HUES48 (cell line): Measurements from ENCODE around the gene RANGAP1.

ENCODE experiments used
- H3K27ac ChIP-seq: one replicate; pipeline ENCODE4 v1.7.0; 2013; ENCODE audit warnings: low read depth, low read length, inconsistent platforms
- H3K27me3 ChIP-seq: 2 replicates; pipeline ENCODE4 v1.6.1; 2013; ENCODE audit warnings: mild to moderate bottlenecking, low read length; ENCODE audit not compliant: control insufficient read depth, insufficient read depth
- H3K36me3 ChIP-seq: 2 replicates; pipeline ENCODE4 v1.6.1; 2013; ENCODE audit warnings: low read length; ENCODE audit not compliant: control insufficient read depth, insufficient read depth
- H3K4me1 ChIP-seq: 2 replicates; pipeline ENCODE4 v1.6.1; 2013; ENCODE audit warnings: mild to moderate bottlenecking, low read length; ENCODE audit not compliant: control insufficient read depth, insufficient read depth
- H3K4me3 ChIP-seq: 2 replicates; pipeline ENCODE4 v1.5.1; 2013; ENCODE audit warnings: mild to moderate bottlenecking, low read depth, low read length
- H3K9ac ChIP-seq: 2 replicates; pipeline ENCODE4 v1.6.1; 2013; ENCODE audit warnings: mild to moderate bottlenecking, low read depth, low read length, moderate library complexity
- H3K9me3 ChIP-seq: 2 replicates; pipeline ENCODE4 v1.6.1; 2013; ENCODE audit warnings: low read length; ENCODE audit not compliant: control insufficient read depth, insufficient read depth

Gene RANGAP1

GRCh38 chr22:41285820-41286638, at the start of gene RANGAP1:
TSS of gene RANGAP1 (minus strand) at chr22:41286187. CDS start at chr22:41281044, 5,143 bp downstream.
- peak within 1 kb of the TSS; percentile 92 for H3K4me3 ChIP-seq
- H3K9me3 ChIP-seq, result no peaks in the 10 kb centered on the region
- H3K27me3 ChIP-seq, result no peaks in the 10 kb centered on the region
- peaks cover 33% of the 10 kb centered on the region for H3K4me1 ChIP-seq
- H3K27ac ChIP-seq, result peak within 1 kb of the TSS; percentile 93
- H3K9ac ChIP-seq, result peak within 1 kb of the TSS; percentile 79
- H3K36me3 ChIP-seq, result peaks cover 35% of the 10 kb centered on the region

- no peak overlapping the region for H3K27ac ChIP-seq
- no peaks in the 10 kb centered on the region for H3K27me3 ChIP-seq
- no peak overlapping the region for H3K4me3 ChIP-seq
- no peaks in the 10 kb centered on the region for H3K4me1 ChIP-seq
- no peaks in the 10 kb centered on the region for H3K9me3 ChIP-seq
- no peak overlapping the region for H3K9ac ChIP-seq
- peaks cover 57% of the 10 kb centered on the region for H3K36me3 ChIP-seq
Observed at GRCh38 chr22:41334951-41335635, 49.1 kb upstream of the RANGAP1 start.

DNA sequence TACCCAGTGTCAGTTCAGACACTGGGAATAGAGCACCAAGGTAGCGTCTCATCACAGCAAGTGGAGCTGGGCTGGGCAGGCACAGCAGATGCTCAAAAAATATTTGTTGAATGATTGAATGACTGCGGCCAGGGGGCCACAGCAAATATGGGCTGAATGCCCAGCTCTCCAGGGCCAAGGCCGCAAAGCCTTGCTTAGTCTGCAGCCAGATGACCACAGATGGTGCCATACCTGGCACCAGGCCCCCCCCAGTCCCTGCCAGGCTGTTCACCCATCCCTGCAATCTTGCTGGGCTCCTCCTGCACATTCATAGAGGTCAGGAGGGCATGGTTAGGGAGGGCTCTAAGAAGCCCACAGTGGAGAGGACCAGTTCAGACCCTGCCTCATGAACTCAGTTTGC, 48.2 kb upstream of the RANGAP1 start:
- peaks cover 57% of the 10 kb centered on the region for H3K36me3 ChIP-seq

DNA sequence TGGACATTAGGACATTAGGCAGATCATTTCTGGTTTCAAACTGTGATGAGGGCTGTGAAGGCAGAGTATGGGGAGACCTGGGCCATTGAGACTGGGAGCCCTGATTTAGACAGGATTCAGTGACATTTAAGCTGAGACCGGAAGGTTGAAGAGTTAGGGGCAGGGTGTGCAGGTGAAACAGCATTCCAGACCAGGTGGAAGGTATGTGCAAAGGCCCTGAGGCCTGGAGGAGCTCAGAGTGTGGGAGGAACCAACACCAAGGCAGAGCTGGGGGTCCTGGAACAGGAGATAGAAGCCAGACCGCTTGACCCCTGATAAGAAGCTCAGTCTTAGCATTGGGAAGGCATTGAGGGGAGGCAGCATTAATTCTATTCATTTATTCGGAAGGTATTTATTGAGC, 47.8 kb upstream of the RANGAP1 start:
- Histone ChIP-seq H3K27ac (no peak overlapping the region), H3K36me3 (peaks cover 54% of the 10 kb centered on the region), H3K4me1 (no peaks in the 10 kb centered on the region), H3K9ac (no peak overlapping the region), H3K4me3 (no peak overlapping the region), H3K27me3 (no peaks in the 10 kb centered on the region), H3K9me3 (no peaks in the 10 kb centered on the region)

More for the DNA sequence above, 48.2 kb upstream of the RANGAP1 start:
- Histone ChIP-seq H3K9me3 (no peaks in the 10 kb centered on the region), H3K9ac (no peak overlapping the region), H3K27ac (no peak overlapping the region), H3K4me1 (no peaks in the 10 kb centered on the region), H3K27me3 (no peaks in the 10 kb centered on the region), H3K4me3 (no peak overlapping the region)

GRCh38 chr22:41332217-41332939, 46.4 kb upstream of the RANGAP1 start:
- Histone ChIP-seq H3K4me1 (no peaks in the 10 kb centered on the region), H3K9ac (no peak overlapping the region), H3K27ac (no peak overlapping the region), H3K27me3 (no peaks in the 10 kb centered on the region), H3K36me3 (peaks cover 66% of the 10 kb centered on the region), H3K4me3 (no peak overlapping the region), H3K9me3 (no peaks in the 10 kb centered on the region)

DNA sequence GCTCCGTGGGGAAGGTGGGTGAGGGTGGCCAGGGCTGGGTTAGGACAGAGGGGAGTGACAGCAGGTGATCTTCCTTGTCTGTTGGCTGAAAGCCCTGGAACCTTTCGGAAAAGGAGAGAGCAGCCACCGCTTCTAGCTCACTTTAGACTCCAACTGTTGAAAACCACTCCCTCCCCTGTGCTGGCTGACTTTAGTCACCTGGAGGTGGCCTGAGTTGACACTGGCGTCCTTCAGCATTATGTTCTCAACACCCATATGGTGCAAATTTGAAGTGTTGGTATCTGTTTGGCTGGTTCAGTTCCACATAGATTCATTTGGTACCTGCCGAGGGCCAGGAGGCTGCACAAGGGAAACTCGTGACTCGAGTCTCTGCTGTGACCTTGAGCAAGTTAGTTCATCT, 44.2 kb upstream of the RANGAP1 start:
- H3K9ac ChIP-seq, result no peak overlapping the region
- no peak overlapping the region for H3K27ac ChIP-seq
- no peaks in the 10 kb centered on the region for H3K27me3 ChIP-seq
- peaks cover 77% of the 10 kb centered on the region for H3K36me3 ChIP-seq
- no peaks in the 10 kb centered on the region for H3K9me3 ChIP-seq
- H3K4me3 ChIP-seq, result no peak overlapping the region
- H3K4me1 ChIP-seq, result no peaks in the 10 kb centered on the region

DNA sequence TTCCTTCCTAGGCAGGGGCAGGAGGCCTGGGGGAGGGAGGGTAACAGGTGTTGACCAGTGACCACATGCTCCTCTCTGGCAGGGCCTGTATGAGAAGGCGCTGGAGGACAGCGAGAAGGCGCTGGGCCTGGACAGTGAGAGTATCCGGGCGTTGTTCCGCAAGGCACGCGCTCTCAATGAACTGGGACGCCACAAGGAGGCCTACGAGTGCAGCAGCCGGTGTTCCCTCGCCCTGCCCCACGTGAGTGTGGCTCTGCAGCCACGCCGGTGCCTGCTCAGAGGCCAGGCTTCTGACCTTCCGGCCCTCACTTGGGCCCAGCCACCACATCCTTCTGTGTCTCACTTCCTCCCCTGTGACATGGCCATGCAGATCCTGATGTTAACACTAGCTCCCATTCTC, 41.1 kb upstream of the RANGAP1 start:
- H3K27me3 ChIP-seq, result no peaks in the 10 kb centered on the region
- no peak overlapping the region for H3K9ac ChIP-seq
- peaks cover 73% of the 10 kb centered on the region for H3K36me3 ChIP-seq
- H3K4me1 ChIP-seq, result no peaks in the 10 kb centered on the region
- no peaks in the 10 kb centered on the region for H3K9me3 ChIP-seq
- no peak overlapping the region for H3K4me3 ChIP-seq
- no peak overlapping the region for H3K27ac ChIP-seq

GRCh38 chr22:41324821-41325528, 39.0 kb upstream of the RANGAP1 start:
- H3K4me3 ChIP-seq, result no peak overlapping the region
- peaks cover 70% of the 10 kb centered on the region for H3K36me3 ChIP-seq
- H3K9ac ChIP-seq, result no peak overlapping the region
- no peaks in the 10 kb centered on the region for H3K9me3 ChIP-seq
- H3K27me3 ChIP-seq, result no peaks in the 10 kb centered on the region
- no peak overlapping the region for H3K27ac ChIP-seq
- H3K4me1 ChIP-seq, result no peaks in the 10 kb centered on the region

DNA sequence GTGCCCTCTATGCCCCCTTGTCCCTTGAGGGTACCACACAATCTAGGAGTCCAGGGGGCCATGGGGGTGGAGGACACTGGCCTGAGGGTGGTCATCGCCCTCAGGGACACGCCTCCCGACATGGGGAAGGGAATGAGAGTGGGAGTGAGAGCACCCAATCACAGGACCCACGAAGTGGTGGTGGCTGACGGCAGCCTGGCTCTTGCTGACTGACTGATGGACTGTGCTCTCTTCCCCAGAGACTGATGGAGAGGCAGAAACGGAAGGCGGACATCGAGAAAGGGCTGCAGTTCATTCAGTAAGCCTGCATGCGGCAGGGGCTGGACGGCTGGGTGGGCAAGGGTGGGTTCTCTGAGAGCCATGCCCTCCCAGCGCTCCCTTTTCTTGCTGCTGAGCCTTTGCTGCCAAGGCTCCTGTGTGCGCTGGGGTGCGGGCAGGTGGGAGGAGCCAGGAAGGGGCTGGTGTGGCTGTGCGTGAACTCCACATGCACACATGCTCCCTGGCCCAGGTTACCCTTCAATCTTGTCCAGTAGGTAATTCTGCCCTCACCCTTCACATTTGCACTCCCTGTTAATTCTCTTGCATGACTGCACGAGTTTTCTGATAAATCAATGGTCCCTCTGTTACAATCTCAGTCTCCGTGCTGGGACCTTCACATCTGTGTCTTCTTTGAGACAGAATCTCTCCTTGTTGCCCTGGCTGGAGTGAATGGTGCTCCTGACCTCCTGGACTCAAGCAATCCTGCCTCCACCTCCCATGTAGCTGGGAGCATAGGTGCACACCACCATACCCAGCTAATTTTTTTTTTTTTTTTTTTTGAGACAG, 34.6 kb upstream of the RANGAP1 start:
- H3K9ac ChIP-seq, result no peak overlapping the region
- H3K27ac ChIP-seq, result no peak overlapping the region
- no peaks in the 10 kb centered on the region for H3K27me3 ChIP-seq
- H3K4me1 ChIP-seq, result no peaks in the 10 kb centered on the region
- H3K4me3 ChIP-seq, result no peak overlapping the region
- H3K9me3 ChIP-seq, result no peaks in the 10 kb centered on the region
- H3K36me3 ChIP-seq, result peaks cover 36% of the 10 kb centered on the region

DNA sequence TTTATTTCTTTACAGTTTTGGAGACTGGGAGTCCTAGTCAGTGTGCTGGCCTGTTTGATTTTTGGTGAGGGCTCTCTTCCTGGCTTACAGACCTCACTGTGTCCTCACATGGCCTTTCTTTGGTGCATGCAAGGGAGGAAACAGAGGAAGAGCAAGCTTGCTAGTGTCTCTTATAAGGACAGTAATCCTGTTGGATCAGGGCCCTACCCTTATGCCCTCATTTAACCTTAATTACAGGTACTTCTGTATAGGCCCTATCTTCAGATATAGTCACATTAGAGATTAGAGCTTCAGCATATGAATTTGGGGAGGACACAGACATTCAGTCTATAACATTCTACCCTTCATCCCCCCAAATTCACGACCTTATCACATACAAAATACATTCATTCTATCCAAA, 29.6 kb upstream of the RANGAP1 start:
- Histone ChIP-seq H3K36me3 (peaks cover 10% of the 10 kb centered on the region), H3K9me3 (no peaks in the 10 kb centered on the region), H3K27me3 (no peaks in the 10 kb centered on the region), H3K27ac (no peak overlapping the region), H3K4me1 (no peaks in the 10 kb centered on the region; the same call in none of the 2 replicates), H3K4me3 (no peak overlapping the region), H3K9ac (no peak overlapping the region)
